B cell (primary cell): ENCODE measurements around the gene OR8H2.

Experiments
- CTCF ChIP-seq: fragments of 200-600 bp; IDR thresholded peaks from one replicate; pipeline ENCODE4 v1.8.0; 2022; ENCODE audit warnings: antibody characterized with exemption, mild to moderate bottlenecking
- EZH2 ChIP-seq: IDR thresholded peaks from 2 replicates; pipeline ENCODE4 v1.6.1; 2012; ENCODE audit warnings: borderline replicate concordance, low read depth, mild to moderate bottlenecking, moderate library complexity, low read length; ENCODE audit not compliant: insufficient read depth, poor library complexity, severe bottlenecking

- TF ChIP-seq EZH2 (no peak), CTCF (no peak)
These were observed 18.6 kb downstream of the OR8H2 start, which contains the start of gene OR8H3 for GRCh38 chr11:56122073-56122472.
